NCI-H1436 treated with DMSO at 0.1 percent for 48 hours (cell line): Measurements from ENCODE around the gene FSTL5.

ENCODE experiments used
- DNase-seq: peaks from one replicate; lab custom pipeline; 2025; lab: John Stamatoyannopoulos, UW

FSTL5 gene

GRCh38 chr4:161581262-161582230, 582.3 kb downstream of the FSTL5 start:
- DNase-seq = no peak

DNA sequence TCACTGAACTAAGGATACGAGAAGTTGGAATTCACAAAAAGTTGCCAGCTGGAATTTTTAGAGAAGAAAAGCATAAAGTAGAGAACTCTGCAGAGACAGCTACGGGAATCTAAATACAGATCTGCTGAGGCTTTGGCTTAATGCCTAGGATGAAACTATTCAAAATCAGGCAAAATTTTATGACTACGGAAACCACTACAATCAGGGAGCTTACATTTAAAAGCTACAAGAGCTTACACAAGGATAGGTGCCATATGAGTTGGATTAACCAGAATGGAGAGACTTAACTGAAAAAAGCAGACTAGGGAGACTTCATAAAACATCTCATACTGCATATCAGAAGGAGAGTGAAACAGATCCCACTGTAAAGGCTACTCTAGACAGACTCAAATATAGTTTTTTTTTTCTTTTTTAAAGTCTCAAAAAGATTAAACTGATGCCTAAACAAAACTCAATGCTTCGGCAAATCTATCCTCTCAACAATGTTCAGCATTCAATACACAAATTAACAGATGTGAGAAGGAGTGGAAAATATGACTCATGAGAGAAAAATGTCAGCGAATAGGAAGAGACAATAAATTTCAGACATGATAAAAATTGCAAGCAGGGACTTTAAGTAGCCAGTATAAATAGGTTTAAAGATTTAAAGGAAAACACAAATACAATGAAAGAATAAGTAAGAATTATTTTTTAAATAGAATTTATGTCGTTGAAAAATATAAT, 586.1 kb downstream of the FSTL5 start:
- no peak for DNase-seq

GRCh38 chr4:161573836-161574235, 590.0 kb downstream of the FSTL5 start:
- DNase-seq = no peak

DNA sequence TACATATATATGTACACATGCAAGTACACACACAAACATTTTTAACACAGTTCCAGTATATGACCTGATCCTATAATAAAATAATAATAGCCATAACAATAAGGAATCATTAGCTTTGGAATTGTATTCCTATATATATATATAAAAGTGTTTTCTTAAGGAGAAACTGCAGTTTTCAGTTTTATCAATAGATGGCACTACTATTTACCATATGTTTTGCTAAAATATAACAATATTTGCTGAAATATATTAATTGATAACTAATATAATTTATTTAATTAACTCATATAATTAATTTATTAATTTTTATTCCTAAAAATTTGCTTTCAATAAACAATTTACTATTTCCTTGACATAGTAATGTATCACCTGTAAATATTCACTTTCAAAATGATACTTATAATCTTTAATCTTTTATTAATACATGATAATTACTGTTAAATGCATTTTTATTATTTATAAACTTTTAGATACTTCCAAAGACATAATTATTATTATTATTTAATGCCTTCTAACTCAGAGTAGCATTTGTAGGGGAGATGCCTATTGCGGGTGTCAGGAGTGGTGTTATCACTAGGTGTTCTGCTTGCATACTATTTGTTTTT, 599.5 kb downstream of the FSTL5 start:
- no peak for DNase-seq

- DNase-seq = no peak
Measured at GRCh38 chr4:161555689-161556660, 607.8 kb downstream of the FSTL5 start.

- DNase-seq = no peak
Measured at GRCh38 chr4:161554372-161554990, 609.3 kb downstream of the FSTL5 start.

DNA sequence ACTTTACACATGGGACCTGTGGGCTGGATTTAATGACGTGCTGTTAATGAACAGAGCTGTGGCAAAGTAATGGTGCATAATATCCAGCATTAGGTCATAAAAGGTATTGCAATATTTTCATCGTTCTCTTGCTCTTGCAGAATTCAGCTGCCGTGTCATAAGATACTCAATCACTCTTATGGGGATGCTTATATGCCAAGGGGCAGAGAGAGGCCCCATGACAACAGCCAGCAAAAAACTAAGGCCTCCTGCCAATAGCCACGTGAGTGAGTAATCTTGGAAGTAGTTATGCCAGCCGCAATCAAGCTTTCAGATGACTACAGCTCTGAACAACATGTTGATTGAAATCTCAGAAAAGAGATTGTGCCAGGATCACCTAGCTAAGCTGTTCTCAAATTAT, 616.9 kb downstream of the FSTL5 start:
- no peak for DNase-seq

GRCh38 chr4:161540265-161540664, 623.5 kb downstream of the FSTL5 start:
- DNase-seq = no peak

DNA sequence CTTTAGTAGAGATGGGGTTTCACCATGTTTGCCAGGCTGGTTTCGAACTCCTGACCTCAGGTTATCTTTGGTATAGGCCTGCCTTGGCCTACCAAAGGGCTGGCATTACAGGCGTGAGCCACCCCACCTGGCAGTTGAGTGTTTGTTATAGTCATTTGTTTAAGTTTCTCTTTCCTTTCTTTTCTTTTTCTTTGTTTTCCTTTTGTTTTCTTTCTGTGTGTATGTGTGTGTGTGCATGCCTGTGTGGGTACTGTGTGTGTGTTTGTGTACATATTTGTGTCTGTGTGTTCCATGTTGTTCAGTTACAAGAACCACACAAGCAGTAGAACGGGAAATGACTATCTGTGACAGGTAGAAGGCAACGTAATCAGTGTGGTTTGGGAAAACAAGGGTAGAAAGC, 624.9 kb downstream of the FSTL5 start:
- DNase-seq = no peak

DNA sequence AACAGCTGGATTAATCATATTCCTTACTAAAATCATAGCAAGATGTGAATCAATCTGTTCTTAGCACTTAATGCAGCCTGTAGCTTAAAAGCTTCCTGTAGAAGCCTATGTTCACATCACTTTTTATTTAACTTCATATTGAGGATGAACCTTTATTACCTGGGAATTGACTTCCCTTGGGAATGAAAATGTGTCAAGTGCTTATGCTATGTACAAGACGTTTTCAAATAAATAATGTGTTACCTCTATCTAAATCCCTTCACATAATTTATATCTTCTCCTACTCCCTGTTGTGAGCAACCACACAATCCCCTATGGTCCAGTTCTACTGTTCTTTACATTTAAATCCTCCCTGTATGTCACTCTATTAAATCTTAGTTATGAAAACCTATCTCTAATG, 633.1 kb downstream of the FSTL5 start:
- no peak for DNase-seq

GRCh38 chr4:161525121-161525520, 638.7 kb downstream of the FSTL5 start:
- DNase-seq = no peak

- no peak for DNase-seq
Measured at GRCh38 chr4:161522031-161522430, 641.8 kb downstream of the FSTL5 start.

DNA sequence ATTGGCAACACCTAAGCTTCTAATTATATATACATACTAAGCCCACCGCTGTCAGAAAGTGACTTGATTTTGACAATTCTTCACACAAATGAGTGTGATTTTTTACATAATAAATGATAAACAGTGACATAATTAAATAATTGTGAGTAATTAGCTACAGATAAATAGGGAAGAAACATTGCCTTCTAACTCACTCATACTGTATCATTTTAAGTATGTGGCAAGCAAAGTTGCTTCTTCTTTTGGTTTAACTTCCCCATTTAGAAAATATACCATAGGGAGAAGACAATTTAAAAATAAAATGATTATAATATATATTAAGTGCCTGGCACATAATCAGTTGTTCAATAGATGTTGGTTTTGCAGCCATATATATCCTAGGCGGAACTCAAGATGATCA, 644.2 kb downstream of the FSTL5 start:
- DNase-seq = no peak

DNA sequence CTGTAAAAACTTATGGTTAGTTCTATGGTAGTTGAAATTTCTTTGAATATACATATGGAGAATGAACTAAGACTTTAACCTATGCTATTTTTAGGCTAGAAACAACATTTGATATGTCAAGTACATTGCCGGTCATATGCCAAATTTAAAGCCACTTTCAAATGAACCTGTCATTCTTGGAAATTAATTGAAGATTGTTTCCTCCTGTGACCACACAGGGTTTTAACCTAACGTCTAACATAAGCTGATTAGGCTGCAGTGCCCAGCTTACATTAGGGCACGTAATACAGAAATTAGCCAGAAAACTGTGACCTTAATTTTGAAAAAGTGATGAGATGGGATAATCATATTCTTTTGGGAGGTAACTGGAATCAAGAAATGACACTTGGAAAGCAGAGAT, 645.9 kb downstream of the FSTL5 start:
- DNase-seq = no peak

DNA sequence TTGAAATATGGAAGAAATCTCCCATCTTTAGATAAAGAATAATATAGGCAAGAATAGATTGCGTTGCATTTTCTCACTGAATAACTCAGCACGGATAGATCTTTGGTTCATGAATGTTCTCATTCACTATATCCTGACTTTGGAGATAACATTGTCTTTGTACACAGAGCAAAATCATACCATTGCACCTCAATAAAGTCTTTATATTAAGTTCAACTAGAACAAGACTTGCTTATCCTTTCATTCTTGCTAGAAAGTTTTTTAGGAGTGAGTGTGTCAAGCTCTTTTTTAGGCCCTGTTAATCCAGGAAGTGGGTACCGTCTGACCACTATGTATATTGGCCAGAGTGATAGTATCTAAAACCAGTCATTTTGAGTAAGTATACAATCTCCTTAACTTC, 658.7 kb downstream of the FSTL5 start:
- no peak for DNase-seq

DNA sequence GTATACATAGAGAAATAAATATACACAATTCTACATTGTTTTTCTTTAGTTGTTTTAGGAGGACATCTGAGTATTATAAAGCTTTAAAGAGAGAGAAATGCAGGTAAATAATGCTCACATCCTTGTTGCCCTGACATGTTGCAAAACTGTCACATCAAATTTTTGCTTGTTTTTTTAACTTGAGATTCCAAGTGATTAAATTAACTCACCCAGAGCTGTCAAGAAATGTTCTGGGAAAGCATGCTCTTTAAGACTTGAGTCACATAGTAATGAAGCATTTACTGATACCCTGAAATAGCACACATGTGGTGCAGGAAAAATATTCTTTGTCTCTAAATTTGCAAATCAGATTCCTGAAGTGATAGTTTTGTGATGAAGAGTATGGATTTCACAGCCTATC, 665.6 kb downstream of the FSTL5 start:
- no peak for DNase-seq

- no peak for DNase-seq
Measured at GRCh38 chr4:161486461-161486860, 677.3 kb downstream of the FSTL5 start.

- DNase-seq = no peak
Measured at GRCh38 chr4:161466316-161466715, 697.5 kb downstream of the FSTL5 start.

GRCh38 chr4:161463436-161463835, 700.4 kb downstream of the FSTL5 start:
- DNase-seq = no peak

DNA sequence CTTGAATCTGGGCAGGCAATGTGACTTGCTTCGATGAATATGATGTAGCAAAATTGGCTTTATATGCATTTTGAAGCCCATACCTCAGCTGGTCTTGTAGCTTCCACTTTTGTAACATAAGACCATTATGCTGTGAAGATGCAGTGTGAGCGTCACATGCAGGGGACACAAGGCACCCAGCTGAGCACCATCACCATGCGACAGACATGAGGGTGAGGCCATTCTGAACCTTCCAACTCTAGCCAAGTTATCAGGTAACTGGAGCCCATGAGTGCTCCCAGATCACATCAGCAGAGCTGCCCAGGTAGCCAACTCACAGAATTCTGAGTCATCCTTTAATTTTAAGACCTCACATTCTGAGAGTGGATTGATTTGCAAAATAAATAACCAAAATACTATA, 705.9 kb downstream of the FSTL5 start:
- DNase-seq = no peak

- no peak for DNase-seq
Measured at GRCh38 chr4:161457311-161457710, 706.5 kb downstream of the FSTL5 start.
